Hepatocyte (in vitro differentiated cells): ENCODE results near the gene ST8SIA6. TPM values are rescaled to one million over a fixed set of nuclear protein-coding genes. Genes with fewer than 3 reads are reported as not detected.

Experiments
- DNase-seq: peaks from one replicate; pipeline ENCODE4 v3.0.0-alpha.2; 2016; ENCODE audit warnings: low spot score
- H2AFZ ChIP-seq: fragments of 200-600 bp; sonication (generic); 2 replicates; pipeline ENCODE4 v1.6.0; 2016; ENCODE audit warnings: antibody characterized with exemption, mild to moderate bottlenecking
- H3K27ac ChIP-seq: fragments of 200-600 bp; sonication (generic); 2 replicates; pipeline ENCODE4 v1.5.1; 2016; ENCODE audit warnings: mild to moderate bottlenecking
- H3K27me3 ChIP-seq: fragments of 200-600 bp; sonication (generic); 2 replicates; pipeline ENCODE4 v1.6.1; 2016
- H3K36me3 ChIP-seq: fragments of 200-600 bp; sonication (generic); replicated peaks from 2 replicates; pipeline ENCODE4 v1.5.1; 2016; ENCODE audit warnings: low read depth; ENCODE audit not compliant: insufficient read depth
- H3K4me1 ChIP-seq: fragments of 200-600 bp; sonication (generic); 2 replicates; pipeline ENCODE4 v1.5.1; 2016; ENCODE audit warnings: mild to moderate bottlenecking, moderate library complexity; ENCODE audit not compliant: insufficient read depth
- H3K4me2 ChIP-seq: fragments of 200-600 bp; sonication (generic); 2 replicates; pipeline ENCODE4 v1.6.0; 2016
- H3K4me3 ChIP-seq: fragments of 200-600 bp; sonication (generic); 2 replicates; pipeline ENCODE4 v1.5.1; 2016; ENCODE audit warnings: mild to moderate bottlenecking
- H3K79me2 ChIP-seq: fragments of 200-600 bp; sonication (generic); 2 replicates; pipeline ENCODE4 v1.6.0; 2017; ENCODE audit warnings: mild to moderate bottlenecking
- H3K9me2 ChIP-seq: fragments of 200-600 bp; sonication (generic); replicated peaks from 2 replicates; pipeline ENCODE4 v1.6.0; 2017; ENCODE audit warnings: mild to moderate bottlenecking; ENCODE audit not compliant: insufficient read depth
- H3K9me3 ChIP-seq: fragments of 200-600 bp; sonication (generic); 2 replicates; pipeline ENCODE4 v1.5.1; 2016; ENCODE audit warnings: low read depth, mild to moderate bottlenecking
- H4K20me1 ChIP-seq: fragments of 200-600 bp; sonication (generic); 2 replicates; pipeline ENCODE4 v1.6.0; 2016; ENCODE audit warnings: mild to moderate bottlenecking; ENCODE audit not compliant: insufficient read depth, poor library complexity, severe bottlenecking
- CTCF ChIP-seq: fragments of 200-600 bp; sonication (generic); IDR thresholded peaks from 2 replicates; pipeline ENCODE4 v1.5.1; 2016; ENCODE audit warnings: antibody characterized with exemption, mild to moderate bottlenecking; ENCODE audit not compliant: poor library complexity
- EZH2 ChIP-seq: fragments of 200-600 bp; sonication (generic); IDR thresholded peaks from 2 replicates; pipeline ENCODE4 v1.6.1; 2016; ENCODE audit warnings: antibody characterized with exemption, mild to moderate bottlenecking, borderline replicate concordance
- EZH2phosphoT487 ChIP-seq: fragments of 200-600 bp; sonication (generic); IDR thresholded peaks from one replicate; pipeline ENCODE4 v1.6.1; 2018; ENCODE audit warnings: antibody characterized with exemption, mild to moderate bottlenecking, low read depth, moderate library complexity; ENCODE audit not compliant: unreplicated experiment, severe bottlenecking
- WGBS: methylation state at CpG from one replicate; pipeline ENCODE4 v1.1.6; 2016; ENCODE audit warnings: low lambda C conversion rate; ENCODE audit errors: missing lambda C conversion rate; 5-methylcytosine and 5-hydroxymethylcytosine counted together
- polyA plus RNA-seq: library from polyadenylated mRNA; unstranded; fragments of >200 nt; fragmentation: Nextera tagmentation; extraction: Ambion mirVana; gene quantifications from 2 replicates; pipeline ENCODE4 v1.2.1, GENCODE V29; 2016
- total RNA-seq: library from RNA; depleted of rRNA; stranded (reverse); fragments of >200 nt; gene quantifications from 2 replicates; pipeline ENCODE4 v1.2.3, GENCODE V29; 2014

ST8SIA6 gene
- total and polyA plus RNA-seq, 2 experiments from 2014 or later = 0.10 TPM; not detected in 1

GRCh38 chr10:17290226-17290625, 164.2 kb downstream of the ST8SIA6 start:
- no peak overlapping the region for H3K4me3 ChIP-seq
- H4K20me1 ChIP-seq = no peaks in the 10 kb centered on the region
- H3K4me2 ChIP-seq = no peak overlapping the region
- no peak for DNase-seq
- no peaks in the 10 kb centered on the region for H3K36me3 ChIP-seq
- no peak overlapping the region for H2AFZ ChIP-seq
- no peaks in the 10 kb centered on the region for H3K9me3 ChIP-seq
- no peaks in the 10 kb centered on the region for H3K4me1 ChIP-seq
- WGBS = 68% methylated on average over 6 of the region's 6 CpGs
- H3K27ac ChIP-seq = no peak overlapping the region
- TF ChIP-seq EZH2phosphoT487 (no peak), CTCF (peak; percentile 28), EZH2 (no peak)
- H3K79me2 ChIP-seq = no peaks in the 10 kb centered on the region
- no peaks in the 10 kb centered on the region for H3K27me3 ChIP-seq
- H3K9me2 ChIP-seq = no peaks in the 10 kb centered on the region

- 95% methylated on average over 12 of the region's 12 CpGs for WGBS
Measured at GRCh38 chr10:17289763-17290162, 164.6 kb downstream of the ST8SIA6 start.

GRCh38 chr10:17286562-17287550, 167.5 kb downstream of the ST8SIA6 start:
- WGBS = 57% methylated on average over 10 of the region's 10 CpGs
- H3K36me3 ChIP-seq = no peaks in the 10 kb centered on the region
- H3K4me1 ChIP-seq = no peaks in the 10 kb centered on the region
- H3K79me2 ChIP-seq = no peaks in the 10 kb centered on the region
- no peaks in the 10 kb centered on the region for H3K27me3 ChIP-seq
- no peak overlapping the region for H3K27ac ChIP-seq
- no peaks in the 10 kb centered on the region for H4K20me1 ChIP-seq
- no peak for DNase-seq
- H3K9me3 ChIP-seq = no peaks in the 10 kb centered on the region
- no peak overlapping the region for H2AFZ ChIP-seq
- H3K9me2 ChIP-seq = no peaks in the 10 kb centered on the region
- H3K4me3 ChIP-seq = no peak overlapping the region
- no peak for TF ChIP-seq CTCF
- TF ChIP-seq EZH2 = no peak
- TF ChIP-seq EZH2phosphoT487 = no peak
- no peak overlapping the region for H3K4me2 ChIP-seq

More at GRCh38 chr10:17289763-17290162, 164.6 kb downstream of the ST8SIA6 start:
- Histone ChIP-seq H3K36me3 (no peaks in the 10 kb centered on the region), H3K4me2 (no peak overlapping the region), H3K9me2 (no peaks in the 10 kb centered on the region), H3K4me1 (no peaks in the 10 kb centered on the region), H3K27ac (no peak overlapping the region), H3K27me3 (no peaks in the 10 kb centered on the region), H3K4me3 (no peak overlapping the region), H3K9me3 (no peaks in the 10 kb centered on the region), H2AFZ (no peak overlapping the region), H4K20me1 (no peaks in the 10 kb centered on the region), H3K79me2 (no peaks in the 10 kb centered on the region)
- no peak for TF ChIP-seq EZH2
- no peak for TF ChIP-seq EZH2phosphoT487
- no peak for TF ChIP-seq CTCF
- no peak for DNase-seq
